ENCODE data around the gene ORM2. TPM values are rescaled to one million over a fixed set of nuclear protein-coding genes. Genes with fewer than 3 reads are reported as not detected.
A peak's percentile ranks its signal among the peaks of the same experiment; 100 is the strongest.

Gene ORM2
- total and polyA plus RNA-seq, 5 experiments from 2014 or later: not detected

- Mint-ChIP-seq H3K4me3 (no peak overlapping the region), H3K27ac (no peak overlapping the region), H3K9me3 (no peaks in the 10 kb centered on the region), H3K27me3 (peaks cover 0 to 3% (median 0%) of the 10 kb centered on the region in 5 donors), H3K36me3 (peaks cover 0 to 2% (median 0%) of the 10 kb centered on the region in 3 donors), H3K4me1 (peaks cover 2 to 7% (median 3%) of the 10 kb centered on the region in 4 donors)
- DNase-seq (peak in 1 of 10 donors; percentile 13), ATAC-seq (no peak)
- POLR2A ChIA-PET: no interaction called here
Observed at GRCh38 chr9:114310471-114311450, 18.9 kb upstream of the ORM2 start.

GRCh38 chr9:114311571-114312512, 17.8 kb upstream of the ORM2 start:
- DNase-seq (peak in 2 of 10 donors; percentile 9 to 19), ATAC-seq (no peak)
- H3K4me3 Mint-ChIP-seq: no peak overlapping the region
- no peaks in the 10 kb centered on the region for H3K9me3 Mint-ChIP-seq
- H3K27me3 Mint-ChIP-seq: peaks cover 0 to 3% (median 0%) of the 10 kb centered on the region in 5 donors
- POLR2A ChIA-PET: no interaction called here
- H3K27ac Mint-ChIP-seq: no peak overlapping the region
- H3K4me1 Mint-ChIP-seq: peaks cover 0 to 6% (median 0%) of the 10 kb centered on the region in 4 donors
- peaks cover 0 to 2% (median 0%) of the 10 kb centered on the region in 3 donors for H3K36me3 Mint-ChIP-seq

GRCh38 chr9:114312513-114312875, 17.2 kb upstream of the ORM2 start:
- peaks cover 0 to 2% (median 0%) of the 10 kb centered on the region in 3 donors for H3K36me3 Mint-ChIP-seq
- no peak overlapping the region for H3K4me3 Mint-ChIP-seq
- H3K27me3 Mint-ChIP-seq: peaks cover 0 to 3% (median 0%) of the 10 kb centered on the region in 5 donors
- peaks cover 0 to 6% (median 0%) of the 10 kb centered on the region in 4 donors for H3K4me1 Mint-ChIP-seq
- no peaks in the 10 kb centered on the region for H3K9me3 Mint-ChIP-seq
- POLR2A ChIA-PET: no interaction called here
- no peak for ATAC-seq
- no peak overlapping the region for H3K27ac Mint-ChIP-seq
- DNase-seq: peak in 2 of 10 donors; percentile 14 to 40

- POLR2A ChIA-PET: no interaction called here
- ATAC-seq (no peak), DNase-seq (no peak)
- peaks cover 0 to 6% (median 0%) of the 10 kb centered on the region in 4 donors for H3K4me1 Mint-ChIP-seq
- peaks cover 0 to 3% (median 0%) of the 10 kb centered on the region in 5 donors for H3K27me3 Mint-ChIP-seq
- no peak overlapping the region for H3K4me3 Mint-ChIP-seq
- H3K36me3 Mint-ChIP-seq: peaks cover 0 to 2% (median 0%) of the 10 kb centered on the region in 3 donors
- no peak overlapping the region for H3K27ac Mint-ChIP-seq
- no peaks in the 10 kb centered on the region for H3K9me3 Mint-ChIP-seq
Observed at GRCh38 chr9:114313186-114313585, 16.5 kb upstream of the ORM2 start.

- H3K4me1 Mint-ChIP-seq: peaks cover 0 to 6% (median 0%) of the 10 kb centered on the region in 4 donors
- POLR2A ChIA-PET: no interaction called here
- no peaks in the 10 kb centered on the region for H3K9me3 Mint-ChIP-seq
- ATAC-seq (no peak), DNase-seq (peak in 1 of 10 donors; percentile 23)
- no peak overlapping the region for H3K4me3 Mint-ChIP-seq
- peak overlapping the region in 1 of 10 donors; percentile 5 for H3K27ac Mint-ChIP-seq
- peaks cover 0 to 2% (median 0%) of the 10 kb centered on the region in 3 donors for H3K36me3 Mint-ChIP-seq
- H3K27me3 Mint-ChIP-seq: peaks cover 0 to 6% (median 3%) of the 10 kb centered on the region in 5 donors
Observed at GRCh38 chr9:114314256-114314867, 15.3 kb upstream of the ORM2 start.

- POLR2A ChIA-PET: no interaction called here
- Mint-ChIP-seq H3K4me1 (peaks cover 0 to 6% (median 0%) of the 10 kb centered on the region in 4 donors), H3K9me3 (no peaks in the 10 kb centered on the region), H3K36me3 (peaks cover 0 to 2% (median 0%) of the 10 kb centered on the region in 3 donors), H3K27ac (peak overlapping the region in 2 of 10 donors; percentile 5 to 34), H3K4me3 (no peak overlapping the region), H3K27me3 (peaks cover 0 to 9% (median 4%) of the 10 kb centered on the region in 5 donors)
- ATAC-seq (no peak), DNase-seq (peak in 2 of 10 donors; percentile 13 to 35)
Observed at GRCh38 chr9:114314881-114315722, 14.6 kb upstream of the ORM2 start.

GRCh38 chr9:114315723-114316363, 13.8 kb upstream of the ORM2 start:
- Mint-ChIP-seq H3K36me3 (peaks cover 0 to 2% (median 0%) of the 10 kb centered on the region in 3 donors), H3K4me3 (no peak overlapping the region), H3K27ac (no peak overlapping the region), H3K9me3 (no peaks in the 10 kb centered on the region), H3K27me3 (peaks cover 0 to 9% (median 4%) of the 10 kb centered on the region in 5 donors), H3K4me1 (peaks cover 0 to 6% (median 0%) of the 10 kb centered on the region in 4 donors)
- no peak for ATAC-seq
- no peak for DNase-seq
- POLR2A ChIA-PET: no interaction called here

GRCh38 chr9:114316605-114317230, 13.0 kb upstream of the ORM2 start:
- peaks cover 0 to 2% (median 0%) of the 10 kb centered on the region in 3 donors for H3K36me3 Mint-ChIP-seq
- DNase-seq: peak in 2 of 10 donors; percentile 6 to 32
- no peaks in the 10 kb centered on the region for H3K9me3 Mint-ChIP-seq
- H3K27me3 Mint-ChIP-seq: peaks cover 0 to 9% (median 4%) of the 10 kb centered on the region in 5 donors
- POLR2A ChIA-PET: interaction anchor here (0.6 kb wide), 1 partner anchor 450 kb away, joined by 3 read pairs; no protein-coding TSS in a partner anchor
- no peak for ATAC-seq
- H3K4me1 Mint-ChIP-seq: peaks cover 0 to 6% (median 0%) of the 10 kb centered on the region in 4 donors
- no peak overlapping the region for H3K4me3 Mint-ChIP-seq
- peak overlapping the region in 1 of 10 donors; percentile 20 for H3K27ac Mint-ChIP-seq

GRCh38 chr9:114317665-114318357, 11.9 kb upstream of the ORM2 start:
- H3K4me3 Mint-ChIP-seq: peak overlapping the region in 1 of 10 donors; percentile 6
- H3K4me1 Mint-ChIP-seq: peaks cover 0 to 6% (median 0%) of the 10 kb centered on the region in 4 donors
- H3K27me3 Mint-ChIP-seq: peaks cover 0 to 9% (median 4%) of the 10 kb centered on the region in 5 donors
- POLR2A ChIA-PET: interaction anchor here (0.6 kb wide), 1 partner anchor 449 kb away, joined by 3 read pairs; no protein-coding TSS in a partner anchor
- ATAC-seq: no peak
- peaks cover 0 to 2% (median 0%) of the 10 kb centered on the region in 3 donors for H3K36me3 Mint-ChIP-seq
- DNase-seq: no peak
- H3K9me3 Mint-ChIP-seq: no peaks in the 10 kb centered on the region
- no peak overlapping the region for H3K27ac Mint-ChIP-seq

GRCh38 chr9:114318416-114318815, 11.3 kb upstream of the ORM2 start:
- POLR2A ChIA-PET: no interaction called here
- no peak overlapping the region for H3K4me3 Mint-ChIP-seq
- peaks cover 0 to 6% (median 0%) of the 10 kb centered on the region in 4 donors for H3K4me1 Mint-ChIP-seq
- DNase-seq (no peak), ATAC-seq (no peak)
- no peak overlapping the region for H3K27ac Mint-ChIP-seq
- H3K27me3 Mint-ChIP-seq: peaks cover 0 to 9% (median 4%) of the 10 kb centered on the region in 5 donors
- peaks cover 0 to 2% (median 0%) of the 10 kb centered on the region in 3 donors for H3K36me3 Mint-ChIP-seq
- H3K9me3 Mint-ChIP-seq: no peaks in the 10 kb centered on the region

Measured in naive thymus-derived CD8-positive, alpha-beta T cell (primary cell).